PC-3 (cell line): ENCODE data around the gene RBM14.

Source experiments
- CTCF ChIP-seq: fragments of 300-600 bp; sonication (generic); conservative IDR thresholded peaks from 2 replicates; pipeline ENCODE4 v1.5.1; 2017; ENCODE audit warnings: antibody characterized with exemption, low read depth, mild to moderate bottlenecking, low read length
- EZH2 ChIP-seq: fragments of 300-600 bp; sonication (generic); IDR thresholded peaks from one replicate; pipeline ENCODE4 v1.6.1; 2017; ENCODE audit warnings: antibody characterized with exemption, mild to moderate bottlenecking, low read length; ENCODE audit not compliant: unreplicated experiment

- TF ChIP-seq EZH2 (no peak), CTCF (no peak)
These were observed 8.8 kb downstream of the RBM14 start for GRCh38 chr11:66625041-66625751.
